Mononuclear cell (primary cell): ENCODE results near the gene ARHGDIG. TPM values are rescaled to one million over a fixed set of nuclear protein-coding genes. Genes with fewer than 3 reads are reported as not detected.

Source experiments
- H3K27me3 ChIP-seq: 2 replicates; pipeline ENCODE4 v1.6.0; 2011; ENCODE audit warnings: low read length, control low read depth; ENCODE audit not compliant: insufficient read depth
- H3K4me1 ChIP-seq: 2 replicates; pipeline ENCODE4 v1.5.1; 2011; ENCODE audit warnings: mild to moderate bottlenecking, low read length, control low read depth; ENCODE audit not compliant: insufficient read depth
- H3K4me3 ChIP-seq: 2 replicates; pipeline ENCODE4 v1.5.1; 2011; ENCODE audit warnings: mild to moderate bottlenecking, low read length, moderate library complexity
- H3K9me3 ChIP-seq: 2 replicates; pipeline ENCODE4 v1.5.1; 2011; ENCODE audit warnings: low read depth, mild to moderate bottlenecking, control low read depth, low read length
- total RNA-seq: library from RNA; depleted of rRNA; stranded (reverse); fragments of >200 nt; gene quantifications from one replicate; pipeline ENCODE4 v1.2.3, GENCODE V29; 2012

ARHGDIG gene
- total RNA-seq, 1 donor = not detected

- no peak overlapping the region for H3K4me3 ChIP-seq
- H3K27me3 ChIP-seq = no peaks in the 10 kb centered on the region
- H3K9me3 ChIP-seq = no peaks in the 10 kb centered on the region
- H3K4me1 ChIP-seq = no peaks in the 10 kb centered on the region
Observed at GRCh38 chr16:293043-293775, 12.8 kb downstream of the ARHGDIG start.

GRCh38 chr16:296276-296675 lies 15.9 kb downstream of the ARHGDIG start:
- Histone ChIP-seq H3K4me1 (no peaks in the 10 kb centered on the region), H3K27me3 (no peaks in the 10 kb centered on the region), H3K4me3 (no peak overlapping the region), H3K9me3 (no peaks in the 10 kb centered on the region)

- Histone ChIP-seq H3K4me3 (no peak overlapping the region), H3K9me3 (no peaks in the 10 kb centered on the region), H3K4me1 (no peaks in the 10 kb centered on the region), H3K27me3 (no peaks in the 10 kb centered on the region)
Observed at GRCh38 chr16:296806-297510, 16.6 kb downstream of the ARHGDIG start.

GRCh38 chr16:297832-298231 lies 17.4 kb downstream of the ARHGDIG start:
- Histone ChIP-seq H3K4me3 (no peak overlapping the region), H3K27me3 (no peaks in the 10 kb centered on the region), H3K9me3 (no peaks in the 10 kb centered on the region), H3K4me1 (no peaks in the 10 kb centered on the region)

GRCh38 chr16:301235-301634 lies 20.8 kb downstream of the ARHGDIG start:
- H3K27me3 ChIP-seq = no peaks in the 10 kb centered on the region
- no peaks in the 10 kb centered on the region for H3K4me1 ChIP-seq
- no peak overlapping the region for H3K4me3 ChIP-seq
- no peaks in the 10 kb centered on the region for H3K9me3 ChIP-seq

GRCh38 chr16:301950-302349 lies 21.6 kb downstream of the ARHGDIG start:
- Histone ChIP-seq H3K9me3 (no peaks in the 10 kb centered on the region), H3K4me3 (no peak overlapping the region), H3K27me3 (no peaks in the 10 kb centered on the region), H3K4me1 (peaks cover 2% of the 10 kb centered on the region)

GRCh38 chr16:303760-304505 lies 23.5 kb downstream of the ARHGDIG start:
- Histone ChIP-seq H3K4me3 (no peak overlapping the region), H3K4me1 (peaks cover 7% of the 10 kb centered on the region), H3K9me3 (no peaks in the 10 kb centered on the region), H3K27me3 (no peaks in the 10 kb centered on the region)

- Histone ChIP-seq H3K9me3 (no peaks in the 10 kb centered on the region), H3K4me1 (peaks cover 18% of the 10 kb centered on the region), H3K4me3 (no peak overlapping the region), H3K27me3 (no peaks in the 10 kb centered on the region)
Observed at GRCh38 chr16:305916-306626, 25.7 kb downstream of the ARHGDIG start.

GRCh38 chr16:306911-307370 lies 26.6 kb downstream of the ARHGDIG start:
- H3K27me3 ChIP-seq = no peaks in the 10 kb centered on the region
- no peaks in the 10 kb centered on the region for H3K9me3 ChIP-seq
- peaks cover 18% of the 10 kb centered on the region for H3K4me1 ChIP-seq
- no peak overlapping the region for H3K4me3 ChIP-seq

- Histone ChIP-seq H3K9me3 (no peaks in the 10 kb centered on the region), H3K4me1 (peaks cover 18% of the 10 kb centered on the region), H3K27me3 (no peaks in the 10 kb centered on the region), H3K4me3 (no peak overlapping the region)
Observed at GRCh38 chr16:307691-308312, 27.4 kb downstream of the ARHGDIG start.

- no peaks in the 10 kb centered on the region for H3K27me3 ChIP-seq
- H3K4me3 ChIP-seq = no peak overlapping the region
- peaks cover 18% of the 10 kb centered on the region for H3K4me1 ChIP-seq
- no peaks in the 10 kb centered on the region for H3K9me3 ChIP-seq
Observed at GRCh38 chr16:309476-309875, 29.1 kb downstream of the ARHGDIG start.

GRCh38 chr16:311725-312124 lies 31.3 kb downstream of the ARHGDIG start:
- Histone ChIP-seq H3K4me1 (peaks cover 23% of the 10 kb centered on the region), H3K27me3 (no peaks in the 10 kb centered on the region), H3K4me3 (no peak overlapping the region), H3K9me3 (no peaks in the 10 kb centered on the region)

GRCh38 chr16:314351-314750 lies 34.0 kb downstream of the ARHGDIG start:
- Histone ChIP-seq H3K4me1 (peaks cover 26% of the 10 kb centered on the region), H3K9me3 (no peaks in the 10 kb centered on the region), H3K4me3 (no peak overlapping the region), H3K27me3 (no peaks in the 10 kb centered on the region)

GRCh38 chr16:314795-315299 lies 34.5 kb downstream of the ARHGDIG start:
- no peaks in the 10 kb centered on the region for H3K9me3 ChIP-seq
- peaks cover 21% of the 10 kb centered on the region for H3K4me1 ChIP-seq

More at GRCh38 chr16:314795-315299, 34.5 kb downstream of the ARHGDIG start:
- no peak overlapping the region for H3K4me3 ChIP-seq
- H3K27me3 ChIP-seq = no peaks in the 10 kb centered on the region
